Stimulated activated CD4-positive, alpha-beta T cell treated with anti-CD3 and anti-CD28 coated beads, Interleukin-12 subunit alpha, Interleukin-12 subunit beta, amount 100 ng/mL, for 4 hours (primary cell): Measurements from ENCODE around the gene RMI2.

Experiments
- DNase-seq: peaks from one replicate; pipeline ENCODE4 v3.0.0-alpha.2; 2020

RMI2 gene

GRCh38 chr16:11310997-11311561 lies 34.2 kb upstream of the RMI2 start:
- DNase-seq: no peak

GRCh38 chr16:11312718-11313492 lies 32.4 kb upstream of the RMI2 start:
- no peak for DNase-seq

GRCh38 chr16:11313493-11314308 lies 31.6 kb upstream of the RMI2 start:
- DNase-seq: no peak

GRCh38 chr16:11314309-11314894 lies 30.9 kb upstream of the RMI2 start:
- DNase-seq: no peak

- no peak for DNase-seq
Observed at GRCh38 chr16:11315510-11315909, 29.7 kb upstream of the RMI2 start.

GRCh38 chr16:11316331-11317015 lies 28.8 kb upstream of the RMI2 start:
- DNase-seq: no peak

GRCh38 chr16:11318817-11319216 lies 26.4 kb upstream of the RMI2 start:
- no peak for DNase-seq

- DNase-seq: no peak
Observed at GRCh38 chr16:11319529-11320146, 25.6 kb upstream of the RMI2 start.

- no peak for DNase-seq
Observed at GRCh38 chr16:11320170-11320569, 25.1 kb upstream of the RMI2 start.

- no peak for DNase-seq
Observed at GRCh38 chr16:11321662-11322061, 23.6 kb upstream of the RMI2 start.

GRCh38 chr16:11322823-11323222 lies 22.4 kb upstream of the RMI2 start:
- no peak for DNase-seq

- DNase-seq: no peak
Observed at GRCh38 chr16:11323551-11324336, 21.5 kb upstream of the RMI2 start.

- DNase-seq: no peak
Observed at GRCh38 chr16:11325404-11326083, 19.7 kb upstream of the RMI2 start.

- no peak for DNase-seq
Observed at GRCh38 chr16:11326084-11326736, 19.0 kb upstream of the RMI2 start.

- DNase-seq: no peak
Observed at GRCh38 chr16:11326737-11327276, 18.5 kb upstream of the RMI2 start.

GRCh38 chr16:11327277-11328171 lies 17.7 kb upstream of the RMI2 start:
- DNase-seq: no peak

GRCh38 chr16:11328172-11329070 lies 16.8 kb upstream of the RMI2 start:
- DNase-seq: peak; percentile 25

- no peak for DNase-seq
Observed at GRCh38 chr16:11329071-11329491, 16.2 kb upstream of the RMI2 start.
